Fibroblast of skin of abdomen (primary cell): ENCODE data around the gene CFAP68. TPM values are rescaled to one million over a fixed set of nuclear protein-coding genes. Genes with fewer than 3 reads are reported as not detected.

Experiments used
- DNase-seq: peaks from one replicate; pipeline ENCODE4 v3.0.0-alpha.2; 2013
- polyA plus RNA-seq, 2 experiments: library from polyadenylated mRNA; unstranded; fragments of 120-200 nt; gene quantifications; one replicate each; pipeline ENCODE4 v1.2.1, GENCODE V29; 2013; ENCODE audit not compliant: insufficient read length in 2 of 2

The CFAP68 gene
- polyA plus RNA-seq (2013, experiment 1 of 2; ENCODE audit: insufficient read length): 14.2 TPM
- 14.8 TPM for polyA plus RNA-seq (2013, experiment 2 of 2; ENCODE audit: insufficient read length)

- DNase-seq: peak; percentile 98
Measured at GRCh38 chr11:111878849-111879636, at the start of gene CFAP68, which contains the start of gene FDXACB1. Gene CFAP68, plus strand, starts transcription at chr11:111879541. Its CDS starts 20 bp downstream, at chr11:111879561. Gene FDXACB1, minus strand, starts transcription at chr11:111879165. Its CDS starts 33 bp downstream, at chr11:111879132.

GRCh38 chr11:111833524-111833923 is 45.8 kb upstream of the CFAP68 start:
- DNase-seq: peak; percentile 13

- DNase-seq: peak; percentile 13
Measured at GRCh38 chr11:111834432-111835163, 44.7 kb upstream of the CFAP68 start.

- DNase-seq: no peak
Measured at GRCh38 chr11:111835665-111836064, 43.7 kb upstream of the CFAP68 start.

- DNase-seq: no peak
Measured at GRCh38 chr11:111836162-111836561, 43.2 kb upstream of the CFAP68 start.

- no peak for DNase-seq
Measured at GRCh38 chr11:111836721-111837120, 42.6 kb upstream of the CFAP68 start.

- no peak for DNase-seq
Measured at GRCh38 chr11:111837366-111837891, 41.9 kb upstream of the CFAP68 start.

GRCh38 chr11:111838054-111838453 is 41.3 kb upstream of the CFAP68 start:
- DNase-seq: no peak

- DNase-seq: no peak
Measured at GRCh38 chr11:111840143-111840542, 39.2 kb upstream of the CFAP68 start.

- DNase-seq: peak; percentile 80
Measured at GRCh38 chr11:111841370-111842053, 37.8 kb upstream of the CFAP68 start.

GRCh38 chr11:111843661-111844060 is 35.7 kb upstream of the CFAP68 start:
- no peak for DNase-seq

- peak; percentile 8 for DNase-seq
Measured at GRCh38 chr11:111845276-111846028, 33.9 kb upstream of the CFAP68 start.

GRCh38 chr11:111846063-111846462 is 33.3 kb upstream of the CFAP68 start:
- peak; percentile 38 for DNase-seq

- peak; percentile 76 for DNase-seq
Measured at GRCh38 chr11:111846636-111847035, 32.7 kb upstream of the CFAP68 start.

GRCh38 chr11:111849631-111850030 is 29.7 kb upstream of the CFAP68 start:
- no peak for DNase-seq

GRCh38 chr11:111851067-111851466 is 28.3 kb upstream of the CFAP68 start:
- DNase-seq: no peak

- DNase-seq: peak; percentile 14
Measured at GRCh38 chr11:111851636-111852035, 27.7 kb upstream of the CFAP68 start.

- no peak for DNase-seq
Measured at GRCh38 chr11:111852103-111852502, 27.2 kb upstream of the CFAP68 start.

- DNase-seq: no peak
Measured at GRCh38 chr11:111855506-111855905, 23.8 kb upstream of the CFAP68 start.

GRCh38 chr11:111860257-111860656 is 19.1 kb upstream of the CFAP68 start:
- no peak for DNase-seq

- no peak for DNase-seq
Measured at GRCh38 chr11:111870113-111870512, 9.2 kb upstream of the CFAP68 start.

GRCh38 chr11:111870522-111870885 is 8.8 kb upstream of the CFAP68 start:
- no peak for DNase-seq
